Activated CD4-positive, alpha-beta T cell treated with anti-CD3 and anti-CD28 coated beads, Interleukin-2, amount 50 U/mL, for 24 hours (primary cell): ENCODE results near the gene GFAP.
A peak's percentile ranks its signal among the peaks of the same experiment; 100 is the strongest.
"Not testable (repeated sequence)": the region's sequence is repeated elsewhere in the genome, so short reads cannot be mapped to it uniquely, and the experiment has no call there.

ENCODE experiments used
- DNase-seq, 2 donors: peaks; one replicate each; pipeline ENCODE4 v3.0.0-alpha.2; 2020; ENCODE audit warnings: low read depth in 1 of 2, low spot score in 1 of 2

Gene GFAP

GRCh38 chr17:44915321-44915726, at the start of gene GFAP:
GFAP (minus strand) TSS chr17:44915500; CDS start chr17:44915486, 14 bp downstream.
- no peak for DNase-seq

- no peak for DNase-seq
These were observed 46.6 kb upstream of the GFAP start for GRCh38 chr17:44961921-44962350.

GRCh38 chr17:44960691-44961090, 45.4 kb upstream of the GFAP start:
- no peak for DNase-seq

GRCh38 chr17:44959821-44960531, 44.7 kb upstream of the GFAP start:
- no peak for DNase-seq

- no peak for DNase-seq
These were observed 42.0 kb upstream of the GFAP start for GRCh38 chr17:44956998-44957981.

- no peak for DNase-seq
These were observed 40.5 kb upstream of the GFAP start for GRCh38 chr17:44955674-44956425.

- no peak for DNase-seq
These were observed 37.7 kb upstream of the GFAP start for GRCh38 chr17:44952946-44953475.

GRCh38 chr17:44948315-44948795, 33.1 kb upstream of the GFAP start:
- no peak for DNase-seq

GRCh38 chr17:44947461-44948314, 32.4 kb upstream of the GFAP start, which contains the start of gene KIF18B:
KIF18B (minus strand) TSS chr17:44947773; CDS start chr17:44936344, 11,429 bp downstream.
- DNase-seq: peak; percentile 76 to 87

GRCh38 chr17:44945652-44946051, 30.4 kb upstream of the GFAP start:
- not testable (repeated sequence) for DNase-seq

GRCh38 chr17:44942456-44942855, 27.2 kb upstream of the GFAP start:
- no peak for DNase-seq

- DNase-seq: no peak
These were observed 26.5 kb upstream of the GFAP start for GRCh38 chr17:44941712-44942331.

GRCh38 chr17:44940768-44941167, 25.5 kb upstream of the GFAP start:
- DNase-seq: no peak

- no peak for DNase-seq
These were observed 25.0 kb upstream of the GFAP start for GRCh38 chr17:44940317-44940716.

- DNase-seq: no peak
These were observed 19.8 kb upstream of the GFAP start for GRCh38 chr17:44935116-44935515.

GRCh38 chr17:44934745-44935105, 19.4 kb upstream of the GFAP start:
- no peak for DNase-seq

- no peak for DNase-seq
These were observed 18.8 kb upstream of the GFAP start for GRCh38 chr17:44933824-44934744.

- no peak for DNase-seq
These were observed 17.4 kb upstream of the GFAP start for GRCh38 chr17:44932787-44933097.
